ENCODE results near the gene MANEAL.
"Not testable (repeated sequence)": the region's sequence is repeated elsewhere in the genome, so short reads cannot be mapped to it uniquely, and the experiment has no call there.

The MANEAL gene, protein sequence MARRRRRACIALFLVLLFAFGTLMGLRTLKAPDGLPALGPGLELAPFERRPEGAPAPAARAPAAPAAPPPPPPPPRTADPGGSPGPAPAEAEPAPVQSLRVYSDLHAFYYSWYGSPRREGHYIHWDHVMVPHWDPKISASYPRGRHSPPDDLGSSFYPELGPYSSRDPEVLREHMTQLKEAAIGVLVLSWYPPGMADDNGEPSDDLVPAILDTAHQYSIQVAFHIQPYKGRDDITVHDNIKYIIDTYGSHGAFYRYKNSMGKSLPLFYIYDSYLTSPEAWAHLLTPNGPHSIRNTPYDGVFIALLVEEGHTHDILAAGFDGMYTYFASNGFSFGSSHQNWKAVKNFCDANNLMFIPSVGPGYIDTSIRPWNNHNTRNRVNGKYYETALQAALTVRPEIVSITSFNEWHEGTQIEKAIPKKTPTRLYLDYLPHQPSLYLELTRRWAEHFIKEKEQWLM

DNA sequence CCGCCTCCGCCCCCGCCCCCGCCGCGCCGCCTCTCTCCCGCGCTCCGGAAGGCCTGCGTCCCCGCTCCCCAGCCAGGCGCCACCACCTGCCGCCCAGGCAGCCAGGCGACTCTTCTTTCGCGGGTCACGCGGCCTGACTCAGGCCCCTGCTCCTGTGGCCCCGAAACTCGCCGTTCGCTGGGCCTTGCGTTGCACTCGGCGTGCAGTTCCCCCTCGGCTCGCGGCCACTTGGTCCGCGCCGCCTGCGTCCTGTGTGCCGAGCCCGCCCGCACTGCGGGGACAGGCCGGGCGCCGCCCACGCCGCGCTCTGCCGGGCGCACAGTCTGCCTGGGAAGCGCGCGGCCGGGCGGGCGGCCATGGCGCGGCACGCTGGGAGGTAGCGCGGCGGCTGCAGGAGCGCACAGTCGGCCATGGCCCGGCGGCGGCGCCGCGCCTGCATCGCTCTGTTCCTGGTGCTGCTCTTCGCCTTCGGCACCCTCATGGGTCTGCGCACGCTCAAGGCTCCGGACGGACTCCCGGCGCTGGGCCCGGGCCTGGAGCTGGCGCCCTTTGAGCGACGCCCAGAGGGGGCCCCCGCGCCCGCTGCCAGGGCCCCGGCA is at the start of gene MANEAL:
TSS of gene MANEAL (plus strand) at position 75 of the 599 bp plus-strand sequence. CDS start at position 411, 336 bp downstream.
- peak; percentile 100 for DNase-seq

DNA sequence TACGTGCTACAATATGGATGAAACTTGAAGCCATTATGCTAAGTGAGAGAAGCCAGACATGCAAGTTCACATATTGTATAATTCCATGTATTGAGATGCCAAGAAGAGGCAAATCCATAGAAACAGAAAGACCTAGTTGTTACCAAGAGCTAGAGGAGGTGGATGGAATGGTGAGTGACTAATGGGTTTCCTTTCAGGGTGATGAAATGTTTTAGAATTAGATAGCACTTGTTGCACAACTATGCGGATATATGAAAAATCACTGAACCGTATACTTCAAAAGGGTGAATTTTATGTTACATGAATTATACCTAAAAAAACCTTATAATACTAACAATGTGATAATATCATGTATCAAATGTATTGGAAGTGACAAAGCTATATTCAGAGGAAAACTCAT is 46.8 kb upstream of the MANEAL start:
- DNase-seq, result no peak

DNA sequence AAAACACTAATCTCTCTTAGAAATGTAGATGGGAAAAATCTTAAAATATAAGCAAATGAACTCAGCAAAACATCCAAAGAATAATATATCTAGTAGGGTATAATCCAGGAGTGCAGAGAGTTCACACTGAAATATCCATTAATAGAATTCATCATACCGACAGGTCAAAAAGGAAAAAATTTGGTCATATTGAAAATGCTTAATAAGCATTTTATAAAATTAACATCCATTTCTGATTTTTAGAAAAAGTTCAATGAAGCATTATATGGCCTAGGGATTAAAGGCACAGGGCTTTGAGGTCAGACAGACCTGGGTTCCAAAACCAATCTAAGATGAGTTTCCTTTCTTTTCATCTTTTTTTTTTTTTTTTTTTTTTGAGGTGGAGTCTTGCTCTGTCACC is 45.1 kb upstream of the MANEAL start:
- no peak for DNase-seq

DNA sequence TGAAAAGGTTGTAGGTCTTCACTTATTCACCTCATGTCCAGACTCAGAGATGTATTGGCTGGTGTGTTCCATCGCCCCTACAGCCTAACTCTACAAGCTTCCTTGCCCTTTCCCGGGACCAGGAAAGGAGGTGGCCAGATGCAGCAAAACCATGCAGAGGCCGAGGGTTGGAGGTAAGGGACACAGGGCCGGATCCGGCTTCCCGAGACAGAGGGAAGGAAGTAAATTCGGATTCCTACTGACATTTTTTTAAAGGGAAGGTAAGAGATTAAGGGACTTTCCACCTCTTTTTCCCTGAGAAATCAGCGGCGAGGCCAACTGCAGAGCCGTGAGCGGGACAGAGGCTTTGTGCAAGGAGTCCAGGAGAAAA is 41.4 kb upstream of the MANEAL start:
- peak; percentile 100 for DNase-seq

DNA sequence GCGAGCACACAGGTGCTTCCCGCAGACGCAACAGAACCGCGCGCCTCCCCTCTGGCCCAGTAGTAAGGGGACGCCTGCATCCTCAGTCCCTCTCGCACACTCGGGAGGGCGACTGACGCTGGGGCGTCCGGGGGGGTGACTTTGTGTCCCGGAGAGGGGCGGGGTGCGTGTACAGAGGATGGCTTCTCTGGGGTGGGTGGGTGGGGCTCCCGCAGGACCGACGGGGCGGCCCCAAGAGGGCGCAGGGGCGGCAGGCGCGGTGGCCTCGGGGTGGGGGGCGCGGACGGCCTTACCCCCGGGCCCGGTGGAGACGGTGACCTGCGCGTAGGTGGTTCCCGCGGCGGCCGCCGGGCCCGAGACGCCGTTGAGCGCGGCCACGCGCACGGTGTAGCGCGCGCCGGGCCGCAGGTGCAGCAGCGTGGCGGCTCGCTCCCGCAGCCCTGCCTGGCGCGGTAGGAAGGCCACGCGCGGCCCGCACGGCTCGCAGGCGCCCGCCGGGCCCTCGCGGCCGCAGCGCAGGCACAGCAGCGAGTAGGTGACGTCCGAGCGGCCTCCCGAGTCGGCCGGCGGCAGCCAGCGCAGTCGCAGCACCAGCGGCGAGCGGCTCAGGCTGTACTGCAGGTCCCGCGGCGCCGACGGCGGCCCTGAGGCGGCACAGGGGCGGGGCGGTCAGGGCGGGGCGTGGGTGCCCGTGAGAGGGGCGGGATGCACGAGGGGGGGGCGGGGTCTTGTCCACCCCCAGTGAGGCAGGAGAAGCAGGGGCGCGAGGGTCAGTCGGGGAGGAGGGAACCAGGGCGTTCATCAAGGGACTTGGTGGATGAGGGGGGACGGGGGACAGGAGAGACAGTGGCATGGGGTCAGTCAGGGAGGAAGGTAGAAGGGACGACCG is 40.8 kb upstream of the MANEAL start:
- peak; percentile 99 for DNase-seq

DNA sequence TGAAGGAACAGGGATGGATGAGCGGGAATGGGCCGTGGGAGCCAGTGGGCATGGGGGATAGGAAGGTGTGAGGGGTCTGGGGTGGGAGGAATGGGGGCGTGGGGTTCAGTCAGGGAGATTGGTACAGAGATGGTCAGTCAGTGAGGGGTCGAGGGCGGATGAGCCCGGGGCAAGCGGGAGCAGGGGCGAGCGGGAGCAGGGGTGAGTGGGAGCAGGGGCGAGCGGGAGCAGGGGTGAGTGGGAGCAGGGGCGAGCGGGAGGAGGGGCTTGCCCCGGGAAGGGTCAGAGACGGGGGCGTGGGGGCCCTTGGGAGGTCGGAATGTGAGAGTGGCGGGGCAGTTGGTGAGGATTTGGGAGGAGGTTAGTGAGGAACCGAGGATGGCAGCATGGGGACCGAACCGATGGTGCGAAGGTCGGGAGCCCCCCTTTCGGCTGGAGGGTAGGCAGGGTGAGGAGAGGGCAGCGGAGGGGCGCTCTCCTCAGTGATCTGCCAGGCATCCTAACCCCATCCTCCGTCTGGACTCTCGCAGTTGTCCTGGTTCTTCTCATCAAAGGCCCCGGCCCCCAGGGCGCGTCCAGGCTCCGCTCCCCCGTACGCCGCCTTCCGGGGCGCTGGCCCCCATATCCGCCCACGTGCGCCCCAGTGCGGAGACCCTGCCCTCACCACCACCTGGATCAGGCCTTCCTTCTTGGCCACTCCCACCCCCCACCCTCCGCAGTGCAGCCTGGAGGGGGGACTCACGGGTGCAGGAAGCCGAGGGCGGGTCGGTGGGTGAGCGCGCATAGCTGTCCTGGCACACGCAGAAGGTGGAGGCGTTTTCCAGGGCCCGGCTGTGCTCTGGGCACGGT is 40.0 kb upstream of the MANEAL start:
- DNase-seq, result no peak

DNA sequence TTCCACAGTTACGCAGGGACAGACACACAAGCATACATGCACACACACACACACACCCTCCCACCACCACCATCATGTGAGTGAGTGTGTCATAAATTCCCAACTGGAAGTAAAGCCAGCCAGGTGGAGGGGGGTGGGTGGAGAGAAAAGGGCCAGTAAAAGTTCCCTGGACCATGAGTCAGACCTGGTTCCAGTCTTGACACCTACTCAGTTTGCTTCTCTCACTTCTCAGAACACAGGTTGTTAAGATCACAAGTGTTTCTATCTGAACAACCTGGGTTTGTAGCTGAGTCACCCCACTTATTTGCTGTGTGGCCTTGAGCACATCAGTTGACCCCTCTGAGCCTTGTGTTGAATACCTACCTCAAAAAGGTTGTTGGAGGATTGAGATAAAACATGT is 38.4 kb upstream of the MANEAL start:
- no peak for DNase-seq

DNA sequence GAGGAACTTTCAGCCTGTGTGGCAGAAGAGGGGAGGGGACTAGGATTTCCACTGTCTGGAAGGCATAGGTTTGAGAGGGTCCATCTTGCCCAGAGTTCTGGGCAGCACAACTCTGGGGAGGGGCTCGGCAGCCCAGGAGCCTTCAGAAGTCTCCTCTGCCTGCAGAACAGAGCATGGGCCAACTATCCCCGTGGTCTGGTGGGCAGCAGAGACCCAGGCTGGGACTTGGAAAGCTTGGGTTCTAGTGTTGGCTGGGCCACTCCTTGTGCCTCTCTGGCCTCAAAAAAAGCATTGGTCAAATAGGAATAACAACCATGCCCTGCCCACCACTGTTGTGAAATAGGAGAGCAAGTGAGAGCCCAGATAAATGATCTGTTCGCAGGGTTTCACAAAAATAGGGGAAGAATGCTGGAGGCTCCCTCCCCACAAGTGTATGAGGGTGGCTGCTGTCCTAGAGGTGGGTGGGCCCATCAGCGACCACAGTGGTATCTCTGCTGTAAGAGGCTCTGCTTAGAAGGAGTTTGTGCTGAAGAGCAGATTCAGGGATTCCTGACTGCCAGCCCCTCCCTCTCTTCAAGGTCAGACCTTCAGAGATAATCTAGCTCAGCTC is 37.6 kb upstream of the MANEAL start:
- DNase-seq, result no peak

DNA sequence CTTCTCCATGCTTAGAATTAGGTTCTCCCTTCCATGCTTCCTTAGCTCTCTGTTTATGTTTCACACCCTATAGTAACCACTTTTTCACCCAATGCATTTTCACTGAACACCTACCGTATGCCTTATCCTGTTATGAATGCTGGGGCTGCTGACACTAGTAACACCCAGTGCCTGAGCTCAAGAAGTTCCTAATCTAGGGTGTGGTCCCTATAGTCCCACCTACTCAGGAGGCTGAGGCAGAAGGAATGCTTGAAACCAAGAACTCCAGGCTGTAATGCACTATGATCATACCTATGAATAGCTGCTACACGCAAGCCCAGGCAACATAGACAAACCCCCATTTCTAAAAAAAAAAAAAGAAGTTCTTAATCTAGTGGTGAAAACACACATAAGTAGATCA is 34.2 kb upstream of the MANEAL start:
- no peak for DNase-seq

DNA sequence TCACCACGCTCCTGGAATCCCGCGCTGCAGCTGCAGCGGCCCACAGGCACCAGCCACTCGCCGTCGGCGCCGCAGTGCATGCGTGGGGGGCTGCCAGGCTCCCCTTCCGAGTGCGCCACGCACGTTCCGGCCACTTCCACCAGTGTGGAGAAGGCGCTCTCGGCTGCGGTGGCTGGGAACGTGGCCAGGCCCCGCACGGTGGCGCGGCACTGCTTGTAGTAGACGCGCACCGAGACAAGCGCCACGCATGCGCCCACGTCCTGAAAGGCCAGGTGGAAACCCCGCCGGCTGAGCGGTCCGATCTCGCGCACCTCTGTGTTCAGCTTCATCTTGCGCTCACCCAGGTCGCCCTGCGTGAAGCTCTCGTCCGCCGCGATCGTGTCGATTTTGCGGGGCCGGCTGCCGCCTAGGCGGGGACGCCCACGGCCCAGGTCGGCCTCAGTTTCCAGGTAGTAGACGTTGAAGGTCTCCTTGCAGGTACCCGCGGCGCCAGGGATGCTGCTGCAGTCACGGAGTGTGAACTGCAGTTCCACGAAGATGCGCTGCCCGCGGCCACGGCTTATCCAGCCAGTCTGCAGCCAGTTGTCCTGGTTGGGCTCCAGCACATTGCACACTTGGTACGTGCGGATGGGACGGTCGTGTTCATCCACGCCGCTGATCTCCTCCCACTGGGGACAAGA is 32.1 kb upstream of the MANEAL start:
- no peak for DNase-seq

DNA sequence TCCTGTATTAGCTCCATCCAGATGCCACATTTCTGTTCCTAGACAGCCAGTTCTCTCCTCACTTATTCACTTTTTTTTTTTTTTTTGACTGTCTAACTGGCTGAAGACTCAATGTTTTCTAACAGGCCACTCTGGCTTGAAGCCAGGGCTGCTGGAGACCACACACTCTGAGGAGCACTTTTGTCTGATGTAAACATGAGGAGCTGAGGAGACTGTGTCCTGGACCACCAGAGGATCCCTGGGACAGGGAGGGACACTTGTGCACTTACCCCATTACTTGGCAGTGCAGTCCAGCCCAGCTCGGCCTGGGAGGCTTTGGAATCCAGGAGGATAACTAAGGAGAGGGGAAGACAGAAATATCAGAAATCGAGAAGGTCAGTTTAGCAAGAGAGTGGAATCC is 31.1 kb upstream of the MANEAL start:
- DNase-seq, result no peak

DNA sequence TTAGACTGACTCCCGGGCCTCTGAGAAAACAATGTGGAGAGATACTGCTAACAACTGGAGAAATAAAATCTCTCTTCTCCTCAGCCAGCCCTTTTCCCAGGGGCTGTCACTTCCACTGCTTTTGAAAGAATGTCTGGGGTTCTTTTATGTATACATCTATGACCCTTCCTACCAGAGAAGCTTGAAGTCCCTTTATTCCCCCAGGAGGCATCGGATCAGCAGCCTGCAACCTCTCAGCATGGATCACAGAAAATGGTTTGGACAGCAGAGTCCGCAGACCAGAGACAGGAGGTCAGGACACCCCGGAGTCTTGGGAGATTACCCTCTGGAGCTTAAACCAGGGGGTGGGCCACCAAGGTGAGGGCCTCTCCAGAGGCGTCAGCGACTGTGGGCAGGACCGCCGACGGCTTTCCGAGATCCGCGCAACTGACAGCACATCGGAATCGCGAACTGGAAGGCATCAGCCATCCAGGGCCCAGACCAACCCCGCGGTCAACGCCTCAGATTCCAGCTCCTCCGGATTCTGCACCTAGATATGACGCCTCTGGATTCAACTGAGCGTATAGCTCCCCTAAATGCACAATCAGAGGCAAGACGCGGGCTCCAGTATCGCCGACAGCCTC is 29.7 kb upstream of the MANEAL start:
- no peak for DNase-seq

DNA sequence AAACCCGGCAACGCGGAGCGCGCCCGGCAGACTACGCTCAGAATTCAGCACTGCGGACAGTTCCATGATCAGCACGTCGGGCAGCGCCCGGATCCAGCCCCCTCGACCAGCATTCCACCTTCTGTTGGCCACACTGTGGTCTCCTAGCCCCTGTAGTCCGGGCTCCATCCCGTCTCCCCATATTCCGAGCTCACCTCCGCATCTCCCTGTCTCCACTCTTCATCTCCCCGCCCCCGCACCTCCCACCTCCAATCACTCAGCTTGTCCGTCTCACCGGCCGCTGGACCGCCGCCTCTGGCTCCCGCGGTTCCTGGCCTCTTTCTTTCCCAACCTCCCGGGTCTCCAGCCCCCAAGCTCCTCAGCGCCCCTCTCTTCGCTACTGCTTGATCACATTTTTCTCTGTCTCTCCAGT is 29.2 kb upstream of the MANEAL start:
- DNase-seq, result peak; percentile 96

DNA sequence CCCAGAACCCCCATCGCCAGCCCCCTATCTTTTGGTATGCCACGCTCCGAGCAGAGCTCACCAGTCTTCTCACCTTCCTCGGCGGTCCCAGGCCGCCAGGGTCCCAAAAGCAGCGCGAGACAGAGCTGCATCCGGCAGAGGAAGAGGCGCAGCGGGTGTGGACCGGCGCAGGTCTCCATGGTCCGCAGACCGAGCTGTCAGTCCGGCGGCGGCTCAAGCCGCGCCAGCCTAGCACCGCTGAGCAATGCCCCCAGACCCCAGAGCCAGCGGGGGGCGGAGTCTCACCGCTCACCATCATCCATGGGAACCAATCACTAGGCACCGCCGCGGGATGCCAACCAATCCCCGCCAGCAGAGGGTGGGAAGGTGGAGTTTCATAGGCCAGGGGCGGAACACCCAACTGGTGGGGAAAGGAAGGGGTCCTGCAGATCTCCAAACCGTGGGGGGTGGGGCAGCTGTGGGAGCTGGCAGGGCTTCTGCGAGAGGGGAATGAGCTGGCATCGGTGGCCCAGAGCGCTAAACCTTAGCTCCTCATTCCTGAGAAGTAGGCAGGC is 28.7 kb upstream of the MANEAL start, which contains the start of gene EPHA10:
TSS of gene EPHA10 (minus strand) at position 233 of the 554 bp plus-strand sequence. CDS start at position 179, 54 bp downstream.
- peak; percentile 99 for DNase-seq

DNA sequence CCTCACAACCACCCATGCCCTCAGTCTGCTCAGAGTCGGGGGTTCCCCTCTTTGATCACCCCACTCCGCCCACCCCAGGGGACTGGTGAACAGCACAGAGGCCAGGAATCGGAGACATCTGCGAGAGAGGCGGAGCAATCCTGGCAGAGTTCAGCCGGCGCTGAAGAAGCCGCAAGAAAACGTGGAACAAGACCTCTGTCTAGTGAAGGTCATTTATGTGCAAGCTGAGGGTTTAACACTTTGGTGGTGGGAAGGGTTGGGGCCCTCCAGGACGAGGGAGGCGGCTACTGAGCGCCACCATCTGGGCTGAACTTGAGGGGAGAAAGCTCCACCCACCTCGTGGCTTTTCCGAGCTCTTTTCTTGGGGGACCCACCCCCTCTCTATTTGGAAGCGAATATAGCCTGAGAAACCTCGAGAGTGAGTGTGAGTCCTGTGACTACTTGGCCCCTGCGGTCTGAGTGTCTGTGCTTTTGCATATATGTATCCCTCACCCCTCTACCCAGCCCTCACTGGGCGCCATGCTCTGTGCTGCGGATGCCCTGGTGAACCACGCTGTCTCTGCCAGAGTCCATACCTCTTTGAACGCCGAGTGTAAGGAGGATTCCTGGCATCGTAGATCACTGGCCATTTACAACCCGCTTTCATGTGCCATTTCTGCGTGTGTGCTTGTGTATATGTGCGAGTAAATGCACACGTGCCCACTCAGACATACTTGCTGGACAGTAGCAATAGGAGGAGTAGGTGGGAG is 27.6 kb upstream of the MANEAL start:
- DNase-seq, result peak; percentile 100

DNA sequence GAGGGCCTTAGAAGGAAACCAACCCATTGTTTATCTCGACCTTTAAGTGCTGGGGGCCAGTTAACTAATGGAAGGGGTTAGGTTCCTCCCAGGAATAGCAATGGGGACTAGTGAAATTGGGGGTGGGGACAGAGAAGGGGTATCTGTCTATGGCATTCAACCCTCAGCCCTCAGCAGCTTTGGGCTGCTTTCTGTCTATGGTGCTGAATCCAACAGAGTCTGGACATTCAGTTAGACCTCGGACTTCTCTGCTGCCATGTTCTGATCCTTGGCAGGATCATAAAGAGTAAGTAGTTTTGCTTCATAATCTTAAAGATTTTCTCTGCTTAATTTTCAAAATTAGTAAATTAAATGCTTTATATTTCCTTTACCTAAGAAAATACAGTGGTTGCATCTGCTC is 26.2 kb upstream of the MANEAL start:
- DNase-seq, result no peak

DNA sequence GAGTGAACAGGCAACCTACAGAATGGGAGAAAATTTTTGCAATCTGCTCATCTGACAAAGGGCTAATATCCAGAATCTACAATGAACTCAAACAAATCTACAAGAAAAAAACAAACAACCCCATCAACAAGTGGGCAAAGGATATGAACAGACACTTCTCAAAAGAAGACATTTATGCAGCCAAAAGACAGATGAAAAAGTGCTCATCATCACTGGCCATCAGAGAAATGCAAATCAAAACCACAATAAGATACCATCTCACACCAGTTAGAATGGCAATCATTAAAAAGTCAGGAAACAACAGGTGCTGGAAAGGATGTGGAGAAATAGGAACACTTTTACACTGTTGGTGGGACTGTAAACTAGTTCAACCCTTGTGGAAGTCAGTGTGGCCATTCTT is 22.2 kb upstream of the MANEAL start:
- DNase-seq, result not testable (repeated sequence)

DNA sequence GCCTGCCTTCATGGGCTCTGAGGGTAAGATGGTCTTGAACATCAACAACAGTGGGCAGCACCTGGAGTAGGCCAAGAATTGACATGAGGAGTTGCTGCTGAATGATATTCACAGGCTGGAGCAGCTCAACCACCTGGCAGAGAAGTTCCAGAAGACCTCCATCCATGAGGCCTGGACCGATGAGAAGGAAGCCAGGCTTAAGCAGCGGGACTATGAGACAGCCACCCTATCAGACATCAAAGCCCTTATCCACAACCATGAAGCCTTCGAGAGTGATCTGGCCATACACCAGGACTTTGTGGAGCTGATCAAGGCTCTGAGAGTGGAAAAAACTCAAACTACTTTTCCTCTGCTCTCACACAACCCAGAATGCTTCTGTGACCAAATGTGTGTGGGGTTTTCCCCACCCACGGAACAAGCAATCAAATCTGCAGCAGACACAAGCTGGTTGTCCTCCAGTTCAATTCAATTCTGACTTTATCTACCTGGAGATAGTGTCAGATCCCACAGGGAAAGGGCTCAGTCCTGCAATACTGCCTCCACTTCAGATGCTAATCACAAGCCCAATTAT is 16.6 kb upstream of the MANEAL start:
- DNase-seq, result no peak

DNA sequence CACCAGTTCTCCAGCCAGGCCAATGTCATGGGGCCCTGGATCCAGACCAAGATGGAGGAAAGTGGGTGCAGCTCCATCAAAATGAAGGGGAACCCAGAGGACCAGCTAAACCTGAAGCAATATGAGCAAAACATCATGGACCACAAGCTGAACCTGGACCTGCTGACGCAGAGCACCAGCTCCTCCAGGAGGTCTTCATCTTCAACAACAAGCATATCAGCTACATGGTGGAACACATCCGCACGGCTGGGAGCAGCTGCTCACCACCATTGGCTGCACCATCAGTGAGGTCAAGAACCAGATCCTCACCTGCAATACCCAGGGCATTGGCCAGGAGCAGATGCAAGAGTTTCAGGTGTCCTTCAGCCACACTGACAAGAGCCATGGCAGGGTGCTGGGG is 15.0 kb upstream of the MANEAL start:
- no peak for DNase-seq

Data from NCI-H510A treated with DMSO at 0.1 percent for 48 hours (cell line).